Heart right ventricle (tissue), 16 donors: ENCODE measurements around the gene DLGAP1. TPM values are rescaled to one million over a fixed set of nuclear protein-coding genes. Genes with fewer than 3 reads are reported as not detected.
"Not testable (repeated sequence)": the region's sequence is repeated elsewhere in the genome, so short reads cannot be mapped to it uniquely, and the experiment has no call there.

Experiments
- ATAC-seq, 8 donors: fragments of 200-7000 bp; cut with Tn5 transposase; one replicate each; pipeline ENCODE4 v1.9.1; 2020; ENCODE audit warnings: mild to moderate bottlenecking in 8 of 8, moderate library complexity in 8 of 8, moderate number of reproducible peaks in 1 of 8
- DNase-seq, 2 donors: peaks; one replicate each; pipeline ENCODE4 v3.0.0-alpha.2; 2020
- H3K27ac ChIP-seq, 10 donors: fragments of 200-600 bp; sonication (generic) in 2 of 10; one replicate each; pipeline versions ENCODE4 v1.5.0 to v1.8.0; 2020 to 2022; ENCODE audit warnings: mild to moderate bottlenecking in 3 of 10
- H3K27me3 ChIP-seq, 7 donors: fragments of 200-600 bp; one replicate each; pipeline ENCODE4 v1.8.0; 2021 to 2022; ENCODE audit warnings: mild to moderate bottlenecking in 2 of 7
- H3K36me3 ChIP-seq, 9 donors: fragments of 200-600 bp; sonication (generic) in 1 of 9; one replicate each; pipeline versions ENCODE4 v1.5.0 to v1.8.0; 2020 to 2022; ENCODE audit warnings: mild to moderate bottlenecking in 2 of 9
- H3K4me1 ChIP-seq, 9 donors: fragments of 200-600 bp; sonication (generic) in 1 of 9; one replicate each; pipeline versions ENCODE4 v1.5.0 to v1.8.0; 2020 to 2022; ENCODE audit warnings: mild to moderate bottlenecking in 4 of 9
- H3K4me3 ChIP-seq, 10 donors: fragments of 200-600 bp; sonication (generic) in 2 of 10; one replicate each; pipeline versions ENCODE4 v1.5.0 to v1.8.0; 2020 to 2022; ENCODE audit warnings: mild to moderate bottlenecking in 7 of 10, moderate library complexity in 2 of 10
- H3K9me3 ChIP-seq, 11 donors: fragments of 200-600 bp in 10 of 11; sonication (generic) in 2 of 11; one replicate each; pipeline versions ENCODE4 v1.5.0 to v1.8.0; 2013 to 2022; ENCODE audit warnings: mild to moderate bottlenecking in 2 of 11, control low read depth in 1 of 11, moderate library complexity in 1 of 11
- CTCF ChIP-seq, 9 donors: fragments of 200-600 bp; sonication (generic) in 2 of 9; IDR thresholded peaks; one replicate each; pipeline versions ENCODE4 v1.5.0 to v1.8.0; 2021 to 2022; ENCODE audit warnings: antibody characterized with exemption in 9 of 9, mild to moderate bottlenecking in 5 of 9, moderate library complexity in 1 of 9
- WGBS, 2 donors: extraction: QIAGEN DNeasy Blood & Tissue Kit; methylation state at CpG; one replicate each; pipeline ENCODE4 v1.1.7; 2013; ENCODE audit warnings: inconsistent platforms in 1 of 2; 5-methylcytosine and 5-hydroxymethylcytosine counted together
- intact Hi-C, 10 donors: fragments of 100-400 bp; cut with DNase I; formaldehyde crosslinking; loops; one replicate each; pipeline versions ENCODE4 v1.11.1 to v1.14.2; 2022
- polyA plus RNA-seq, 2 donors: library from polyadenylated mRNA; stranded (reverse); fragments of 200-250 nt; gene quantifications; one replicate each; pipeline ENCODE4 v1.2.3, GENCODE V29; 2013
- total RNA-seq, 10 donors: library from RNA; stranded (reverse); fragmentation: NEBNext Ultra II Directional in 3 of 10; extraction: Animal tissue kit (Norgen Biotek cat#: 25700) in 3 of 10; gene quantifications; one replicate each; pipeline versions ENCODE4 v1.2.1 to v1.2.4, GENCODE V29; 2021 to 2023
- donor health status: Arrhythmogenic right ventricular cardiomyopathy.
- donor health status: ischemic (EF 13 %, LVEDD 7.1; RV severe dilation, severe dysfunction).
- donor health status: healthy with polysubstance abuse.
- donor health status: DM: no; HTN: yes; CAD: no.
- donor health status: DM: no; HTN: no; CAD: no.
- donor health status: ischemic (EF 25% LVEDD 6.9; RV normal size, moderate dysfunction).
- donor health status: ischemic (EF 25% LVEDD 5.7; RV mildly dilated, moderate dysfunction).
- donor health status: healthy.
- donor health status: DM: yes; HTN: yes; CAD: no.
- donor health status: Ischemic cardiomyopathy.
- donor health status: ischemic (EF 35%, LVEDD 5.7; RV mildly dilated, moderate dysfunction).
- donor health status: nonischemic (EF 11% LVEDD 7.7; RV severe dilation, severe dysfunction).
- donor health status: DM: yes; HTN: yes; CAD: no.
- donor health status: PGD.
- donor health status: ischemic (EF 29% LVEDD 5.4; RV normal size, mild dysfunction).
- donor health status: nonischemic (EF 23%, LVEDD 6.1; RV moderate dilation, normal function).

Gene DLGAP1
- total and polyA plus RNA-seq, 12 donors, result 0.07 to 7.2 (median 1.0) TPM; not detected in 2

- no peak overlapping the region for H3K4me3 ChIP-seq
- no peak for DNase-seq
- H3K4me1 ChIP-seq, result peaks cover 0 to 11% (median 0%) of the 10 kb centered on the region in 9 donors
- no peak overlapping the region for H3K27ac ChIP-seq
- intact Hi-C loops, result loop anchor here in 3 of 10 donors (10.0 kb wide), 2 partner anchors 127 to 297 kb away; partner anchors contain the start of gene TGIF1 (in 1 of the 3)
- H3K9me3 ChIP-seq, result no peaks in the 10 kb centered on the region
- H3K27me3 ChIP-seq, result no peaks in the 10 kb centered on the region
- 73 to 82% methylated on average over 13 of the region's 13 CpGs for WGBS, 2 donors
- no peaks in the 10 kb centered on the region for H3K36me3 ChIP-seq
- no peak for ATAC-seq
- no peak for TF ChIP-seq CTCF (IDR thresholded peaks at IDR 0.05)
These were observed 873.2 kb downstream of the DLGAP1 start for GRCh38 chr18:3581890-3582289.

- intact Hi-C loops, result loop anchor here in 3 of 10 donors (10.0 kb wide), 2 partner anchors 126 to 296 kb away; partner anchors contain the start of gene TGIF1 (in 1 of the 3)
These were observed 874.5 kb downstream of the DLGAP1 start for GRCh38 chr18:3580523-3581025.

GRCh38 chr18:3579701-3580100 lies 875.4 kb downstream of the DLGAP1 start:
- intact Hi-C loops, result loop anchor here in 3 of 10 donors (10.0 kb wide), 2 partner anchors 125 to 295 kb away; partner anchors contain the start of gene TGIF1 (in 1 of the 3)
- H3K4me3 ChIP-seq, result no peak overlapping the region

More at GRCh38 chr18:3580523-3581025, 874.5 kb downstream of the DLGAP1 start:
- not testable (repeated sequence) for H3K9me3 ChIP-seq, ATAC-seq, H3K4me3 ChIP-seq, DNase-seq, H3K27me3 ChIP-seq, H3K36me3 ChIP-seq, H3K4me1 ChIP-seq, H3K27ac ChIP-seq
- WGBS, 2 donors, result 92 to 93% methylated on average over 19 of the region's 22 CpGs

GRCh38 chr18:3578621-3579020 lies 876.5 kb downstream of the DLGAP1 start:
- Histone ChIP-seq H3K4me3 (no peak overlapping the region), H3K4me1 (no peaks in the 10 kb centered on the region), H3K27ac (no peak overlapping the region), H3K9me3 (no peaks in the 10 kb centered on the region), H3K27me3 (no peaks in the 10 kb centered on the region), H3K36me3 (no peaks in the 10 kb centered on the region)
- ATAC-seq (no peak), DNase-seq (no peak)
- intact Hi-C loops, result no loop called here
- 83 to 96% methylated on average over 4 of the region's 4 CpGs for WGBS, 2 donors
- no peak for TF ChIP-seq CTCF (IDR thresholded peaks at IDR 0.05)

More at GRCh38 chr18:3579701-3580100, 875.4 kb downstream of the DLGAP1 start:
- Histone ChIP-seq H3K9me3 (no peaks in the 10 kb centered on the region), H3K4me1 (no peaks in the 10 kb centered on the region), H3K27me3 (no peaks in the 10 kb centered on the region), H3K27ac (no peak overlapping the region), H3K36me3 (no peaks in the 10 kb centered on the region)
- ATAC-seq (no peak), DNase-seq (no peak)
- TF ChIP-seq CTCF (IDR thresholded peaks at IDR 0.05), result no peak
- WGBS, 2 donors, result 30 to 33% methylated on average over 4 of the region's 4 CpGs

- no peaks in the 10 kb centered on the region for H3K27me3 ChIP-seq
- 94 to 95% methylated on average over 4 of the region's 4 CpGs for WGBS, 2 donors
- intact Hi-C loops, result no loop called here
- ATAC-seq (no peak), DNase-seq (no peak)
- no peak overlapping the region for H3K4me3 ChIP-seq
- no peaks in the 10 kb centered on the region for H3K4me1 ChIP-seq
- H3K36me3 ChIP-seq, result no peaks in the 10 kb centered on the region
- no peaks in the 10 kb centered on the region for H3K9me3 ChIP-seq
- TF ChIP-seq CTCF (IDR thresholded peaks at IDR 0.05), result no peak
- H3K27ac ChIP-seq, result no peak overlapping the region
These were observed 877.7 kb downstream of the DLGAP1 start for GRCh38 chr18:3577281-3577855.
